GM23338 (cell line): Measurements from ENCODE around the gene KBTBD8. TPM values are rescaled to one million over a fixed set of nuclear protein-coding genes. Genes with fewer than 3 reads are reported as not detected.

Source experiments
- POLR2AphosphoS5 ChIP-seq: IDR thresholded peaks from 2 replicates; pipeline ENCODE4 v1.6.1; 2016; ENCODE audit warnings: antibody characterized with exemption, low read depth
- STAT1 ChIP-seq: IDR thresholded peaks from one replicate; pipeline ENCODE4 v1.6.1; 2016; ENCODE audit warnings: antibody characterized with exemption; ENCODE audit not compliant: unreplicated experiment
- ZNF114 ChIP-seq: fragments of 250-450 bp; sonication (Bioruptor Pico); IDR thresholded peaks from 2 replicates; pipeline ENCODE4 v1.5.0; 2020; ENCODE audit warnings: mild to moderate bottlenecking, moderate library complexity
- ZNF331 ChIP-seq: fragments of 250-450 bp; sonication (Bioruptor Pico); IDR thresholded peaks from 2 replicates; pipeline ENCODE4 v1.5.0; 2020; ENCODE audit warnings: low read depth, mild to moderate bottlenecking, moderate library complexity
- polyA plus RNA-seq: library from polyadenylated mRNA; unstranded; fragments of >200 nt; fragmentation: Nextera tagmentation; extraction: Ambion mirVana; gene quantifications from 2 replicates; pipeline ENCODE4 v1.2.1, GENCODE V29; 2016
- total RNA-seq: library from RNA; depleted of rRNA; stranded (reverse); fragments of >200 nt; shearing (Covaris generic); gene quantifications from 2 replicates; pipeline ENCODE4 v1.2.3, GENCODE V29; 2014
- TF ChIP-seq, protein P1 (sequence below): fragments of 250-450 bp; sonication (Bioruptor Pico); IDR thresholded peaks from 2 replicates; pipeline ENCODE4 v1.5.0; 2020; ENCODE audit warnings: mild to moderate bottlenecking, moderate library complexity
- TF ChIP-seq, protein P2 (sequence below), 2 experiments: fragments of 200-600 bp in 1 of 2; sonication (generic) in 1 of 2; conservative IDR thresholded peaks; 2 replicates each; pipeline versions ENCODE4 v1.5.1 to v1.6.1; 2016 to 2017; ENCODE audit warnings: antibody characterized with exemption in 2 of 2, low read depth in 2 of 2, mild to moderate bottlenecking in 2 of 2, moderate library complexity in 1 of 2
- TF ChIP-seq, protein P3 (sequence below): IDR thresholded peaks from one replicate; pipeline ENCODE4 v1.6.1; 2018; ENCODE audit warnings: antibody characterized with exemption; ENCODE audit not compliant: unreplicated experiment

The KBTBD8 gene
- total and polyA plus RNA-seq, 2 experiments from 2014 or later = 3.5 to 19.9 TPM

DNA sequence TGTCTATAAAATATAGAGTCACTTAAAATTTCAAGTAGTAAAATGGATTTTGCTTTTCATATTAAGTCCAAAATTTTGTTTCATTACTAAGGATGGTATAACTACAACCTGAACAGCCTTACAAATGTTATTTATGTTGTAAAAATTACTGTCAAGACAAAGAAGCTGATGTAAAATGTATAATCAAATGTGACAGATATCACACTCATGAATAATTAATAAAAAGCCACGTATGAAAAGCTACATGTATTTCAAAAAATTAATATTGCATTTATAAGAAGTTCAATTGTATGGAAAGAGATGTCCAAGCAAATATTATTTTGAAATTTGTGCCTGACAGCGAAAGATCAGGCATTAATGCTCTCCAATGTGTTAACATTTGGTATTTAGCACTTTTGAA is 48.9 kb downstream of the KBTBD8 start (continued):
- TF ChIP-seq, protein P1, sequence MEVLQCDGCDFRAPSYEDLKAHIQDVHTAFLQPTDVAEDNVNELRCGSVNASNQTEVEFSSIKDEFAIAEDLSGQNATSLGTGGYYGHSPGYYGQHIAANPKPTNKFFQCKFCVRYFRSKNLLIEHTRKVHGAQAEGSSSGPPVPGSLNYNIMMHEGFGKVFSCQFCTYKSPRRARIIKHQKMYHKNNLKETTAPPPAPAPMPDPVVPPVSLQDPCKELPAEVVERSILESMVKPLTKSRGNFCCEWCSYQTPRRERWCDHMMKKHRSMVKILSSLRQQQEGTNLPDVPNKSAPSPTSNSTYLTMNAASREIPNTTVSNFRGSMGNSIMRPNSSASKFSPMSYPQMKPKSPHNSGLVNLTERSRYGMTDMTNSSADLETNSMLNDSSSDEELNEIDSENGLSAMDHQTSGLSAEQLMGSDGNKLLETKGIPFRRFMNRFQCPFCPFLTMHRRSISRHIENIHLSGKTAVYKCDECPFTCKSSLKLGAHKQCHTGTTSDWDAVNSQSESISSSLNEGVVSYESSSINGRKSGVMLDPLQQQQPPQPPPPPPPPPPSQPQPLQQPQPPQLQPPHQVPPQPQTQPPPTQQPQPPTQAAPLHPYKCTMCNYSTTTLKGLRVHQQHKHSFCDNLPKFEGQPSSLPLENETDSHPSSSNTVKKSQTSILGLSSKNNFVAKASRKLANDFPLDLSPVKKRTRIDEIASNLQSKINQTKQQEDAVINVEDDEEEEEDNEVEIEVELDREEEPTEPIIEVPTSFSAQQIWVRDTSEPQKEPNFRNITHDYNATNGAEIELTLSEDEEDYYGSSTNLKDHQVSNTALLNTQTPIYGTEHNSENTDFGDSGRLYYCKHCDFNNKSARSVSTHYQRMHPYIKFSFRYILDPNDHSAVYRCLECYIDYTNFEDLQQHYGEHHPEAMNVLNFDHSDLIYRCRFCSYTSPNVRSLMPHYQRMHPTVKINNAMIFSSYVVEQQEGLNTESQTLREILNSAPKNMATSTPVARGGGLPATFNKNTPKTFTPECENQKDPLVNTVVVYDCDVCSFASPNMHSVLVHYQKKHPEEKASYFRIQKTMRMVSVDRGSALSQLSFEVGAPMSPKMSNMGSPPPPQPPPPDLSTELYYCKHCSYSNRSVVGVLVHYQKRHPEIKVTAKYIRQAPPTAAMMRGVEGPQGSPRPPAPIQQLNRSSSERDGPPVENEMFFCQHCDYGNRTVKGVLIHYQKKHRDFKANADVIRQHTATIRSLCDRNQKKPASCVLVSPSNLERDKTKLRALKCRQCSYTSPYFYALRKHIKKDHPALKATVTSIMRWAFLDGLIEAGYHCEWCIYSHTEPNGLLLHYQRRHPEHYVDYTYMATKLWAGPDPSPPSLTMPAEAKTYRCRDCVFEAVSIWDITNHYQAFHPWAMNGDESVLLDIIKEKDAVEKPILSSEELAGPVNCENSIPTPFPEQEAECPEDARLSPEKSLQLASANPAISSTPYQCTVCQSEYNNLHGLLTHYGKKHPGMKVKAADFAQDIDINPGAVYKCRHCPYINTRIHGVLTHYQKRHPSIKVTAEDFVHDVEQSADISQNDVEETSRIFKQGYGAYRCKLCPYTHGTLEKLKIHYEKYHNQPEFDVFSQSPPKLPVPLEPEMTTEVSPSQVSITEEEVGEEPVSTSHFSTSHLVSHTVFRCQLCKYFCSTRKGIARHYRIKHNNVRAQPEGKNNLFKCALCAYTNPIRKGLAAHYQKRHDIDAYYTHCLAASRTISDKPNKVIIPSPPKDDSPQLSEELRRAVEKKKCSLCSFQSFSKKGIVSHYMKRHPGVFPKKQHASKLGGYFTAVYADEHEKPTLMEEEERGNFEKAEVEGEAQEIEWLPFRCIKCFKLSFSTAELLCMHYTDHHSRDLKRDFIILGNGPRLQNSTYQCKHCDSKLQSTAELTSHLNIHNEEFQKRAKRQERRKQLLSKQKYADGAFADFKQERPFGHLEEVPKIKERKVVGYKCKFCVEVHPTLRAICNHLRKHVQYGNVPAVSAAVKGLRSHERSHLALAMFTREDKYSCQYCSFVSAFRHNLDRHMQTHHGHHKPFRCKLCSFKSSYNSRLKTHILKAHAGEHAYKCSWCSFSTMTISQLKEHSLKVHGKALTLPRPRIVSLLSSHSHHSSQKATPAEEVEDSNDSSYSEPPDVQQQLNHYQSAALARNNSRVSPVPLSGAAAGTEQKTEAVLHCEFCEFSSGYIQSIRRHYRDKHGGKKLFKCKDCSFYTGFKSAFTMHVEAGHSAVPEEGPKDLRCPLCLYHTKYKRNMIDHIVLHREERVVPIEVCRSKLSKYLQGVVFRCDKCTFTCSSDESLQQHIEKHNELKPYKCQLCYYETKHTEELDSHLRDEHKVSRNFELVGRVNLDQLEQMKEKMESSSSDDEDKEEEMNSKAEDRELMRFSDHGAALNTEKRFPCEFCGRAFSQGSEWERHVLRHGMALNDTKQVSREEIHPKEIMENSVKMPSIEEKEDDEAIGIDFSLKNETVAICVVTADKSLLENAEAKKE = no peak
- TF ChIP-seq, protein P2, sequence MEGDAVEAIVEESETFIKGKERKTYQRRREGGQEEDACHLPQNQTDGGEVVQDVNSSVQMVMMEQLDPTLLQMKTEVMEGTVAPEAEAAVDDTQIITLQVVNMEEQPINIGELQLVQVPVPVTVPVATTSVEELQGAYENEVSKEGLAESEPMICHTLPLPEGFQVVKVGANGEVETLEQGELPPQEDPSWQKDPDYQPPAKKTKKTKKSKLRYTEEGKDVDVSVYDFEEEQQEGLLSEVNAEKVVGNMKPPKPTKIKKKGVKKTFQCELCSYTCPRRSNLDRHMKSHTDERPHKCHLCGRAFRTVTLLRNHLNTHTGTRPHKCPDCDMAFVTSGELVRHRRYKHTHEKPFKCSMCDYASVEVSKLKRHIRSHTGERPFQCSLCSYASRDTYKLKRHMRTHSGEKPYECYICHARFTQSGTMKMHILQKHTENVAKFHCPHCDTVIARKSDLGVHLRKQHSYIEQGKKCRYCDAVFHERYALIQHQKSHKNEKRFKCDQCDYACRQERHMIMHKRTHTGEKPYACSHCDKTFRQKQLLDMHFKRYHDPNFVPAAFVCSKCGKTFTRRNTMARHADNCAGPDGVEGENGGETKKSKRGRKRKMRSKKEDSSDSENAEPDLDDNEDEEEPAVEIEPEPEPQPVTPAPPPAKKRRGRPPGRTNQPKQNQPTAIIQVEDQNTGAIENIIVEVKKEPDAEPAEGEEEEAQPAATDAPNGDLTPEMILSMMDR (conservative IDR thresholded peaks at IDR 0.05; ENCODE audit: low read depth in 2 of 2) = no peak
- TF ChIP-seq ZNF114 (CRISPR knock-in tag) = no peak
- no peak for TF ChIP-seq POLR2AphosphoS5
- TF ChIP-seq ZNF331 (CRISPR knock-in tag) = no peak
- no peak for TF ChIP-seq STAT1
- TF ChIP-seq, protein P3, sequence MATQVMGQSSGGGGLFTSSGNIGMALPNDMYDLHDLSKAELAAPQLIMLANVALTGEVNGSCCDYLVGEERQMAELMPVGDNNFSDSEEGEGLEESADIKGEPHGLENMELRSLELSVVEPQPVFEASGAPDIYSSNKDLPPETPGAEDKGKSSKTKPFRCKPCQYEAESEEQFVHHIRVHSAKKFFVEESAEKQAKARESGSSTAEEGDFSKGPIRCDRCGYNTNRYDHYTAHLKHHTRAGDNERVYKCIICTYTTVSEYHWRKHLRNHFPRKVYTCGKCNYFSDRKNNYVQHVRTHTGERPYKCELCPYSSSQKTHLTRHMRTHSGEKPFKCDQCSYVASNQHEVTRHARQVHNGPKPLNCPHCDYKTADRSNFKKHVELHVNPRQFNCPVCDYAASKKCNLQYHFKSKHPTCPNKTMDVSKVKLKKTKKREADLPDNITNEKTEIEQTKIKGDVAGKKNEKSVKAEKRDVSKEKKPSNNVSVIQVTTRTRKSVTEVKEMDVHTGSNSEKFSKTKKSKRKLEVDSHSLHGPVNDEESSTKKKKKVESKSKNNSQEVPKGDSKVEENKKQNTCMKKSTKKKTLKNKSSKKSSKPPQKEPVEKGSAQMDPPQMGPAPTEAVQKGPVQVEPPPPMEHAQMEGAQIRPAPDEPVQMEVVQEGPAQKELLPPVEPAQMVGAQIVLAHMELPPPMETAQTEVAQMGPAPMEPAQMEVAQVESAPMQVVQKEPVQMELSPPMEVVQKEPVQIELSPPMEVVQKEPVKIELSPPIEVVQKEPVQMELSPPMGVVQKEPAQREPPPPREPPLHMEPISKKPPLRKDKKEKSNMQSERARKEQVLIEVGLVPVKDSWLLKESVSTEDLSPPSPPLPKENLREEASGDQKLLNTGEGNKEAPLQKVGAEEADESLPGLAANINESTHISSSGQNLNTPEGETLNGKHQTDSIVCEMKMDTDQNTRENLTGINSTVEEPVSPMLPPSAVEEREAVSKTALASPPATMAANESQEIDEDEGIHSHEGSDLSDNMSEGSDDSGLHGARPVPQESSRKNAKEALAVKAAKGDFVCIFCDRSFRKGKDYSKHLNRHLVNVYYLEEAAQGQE = no peak
